BE2C (cell line): Measurements from ENCODE around the gene EZH1.

Experiments
- DNase-seq: peaks from one replicate; pipeline ENCODE4 v3.0.0-alpha.2; 2020
- H3K27me3 ChIP-seq: fragments of 250-450 bp; sonication (Bioruptor Pico); 2 replicates; pipeline ENCODE4 v1.5.1; 2020; ENCODE audit warnings: mild to moderate bottlenecking
- H3K36me3 ChIP-seq: fragments of 250-450 bp; sonication (Bioruptor Pico); 2 replicates; pipeline ENCODE4 v1.5.1; 2020; ENCODE audit warnings: mild to moderate bottlenecking
- H3K4me1 ChIP-seq: fragments of 250-450 bp; sonication (Bioruptor Pico); 2 replicates; pipeline ENCODE4 v1.5.1; 2020
- H3K4me3 ChIP-seq: 2 replicates; pipeline ENCODE4 v1.5.1; 2011; ENCODE audit warnings: low read depth, low read length
- H3K9me3 ChIP-seq: fragments of 250-450 bp; sonication (Bioruptor Pico); 2 replicates; pipeline ENCODE4 v1.5.1; 2020
- CTCF ChIP-seq: IDR thresholded peaks from 2 replicates; pipeline ENCODE4 v1.5.1; 2012; ENCODE audit warnings: mild to moderate bottlenecking, low read depth, low read length

EZH1 gene

GRCh38 chr17:42706732-42707131 lies 38.1 kb downstream of the EZH1 start:
- no peak overlapping the region for H3K4me3 ChIP-seq
- no peak for DNase-seq
- no peaks in the 10 kb centered on the region for H3K27me3 ChIP-seq
- H3K4me1 ChIP-seq, result no peaks in the 10 kb centered on the region
- TF ChIP-seq CTCF, result no peak
- peaks cover 44% of the 10 kb centered on the region for H3K36me3 ChIP-seq
- H3K9me3 ChIP-seq, result no peaks in the 10 kb centered on the region

- Histone ChIP-seq H3K27me3 (no peaks in the 10 kb centered on the region), H3K36me3 (peaks cover 44% of the 10 kb centered on the region), H3K4me3 (no peak overlapping the region), H3K4me1 (no peaks in the 10 kb centered on the region), H3K9me3 (no peaks in the 10 kb centered on the region)
- TF ChIP-seq CTCF, result no peak
- no peak for DNase-seq
Measured at GRCh38 chr17:42704837-42705494, 39.9 kb downstream of the EZH1 start.

- Histone ChIP-seq H3K9me3 (no peaks in the 10 kb centered on the region), H3K36me3 (peaks cover 39% of the 10 kb centered on the region), H3K4me1 (peaks cover 2% of the 10 kb centered on the region)
Measured at GRCh38 chr17:42704490-42704836, 40.4 kb downstream of the EZH1 start.

GRCh38 chr17:42702446-42702845 lies 42.4 kb downstream of the EZH1 start:
- no peak for DNase-seq
- Histone ChIP-seq H3K4me3 (no peak overlapping the region), H3K4me1 (peaks cover 8% of the 10 kb centered on the region), H3K27me3 (no peaks in the 10 kb centered on the region), H3K9me3 (no peaks in the 10 kb centered on the region), H3K36me3 (peaks cover 40% of the 10 kb centered on the region)
- TF ChIP-seq CTCF, result no peak

More at GRCh38 chr17:42704490-42704836, 40.4 kb downstream of the EZH1 start:
- no peak overlapping the region for H3K4me3 ChIP-seq
- no peak for DNase-seq
- TF ChIP-seq CTCF, result no peak
- H3K27me3 ChIP-seq, result no peaks in the 10 kb centered on the region

- no peak overlapping the region for H3K4me3 ChIP-seq
- H3K4me1 ChIP-seq, result peaks cover 8% of the 10 kb centered on the region
- no peak for TF ChIP-seq CTCF
- DNase-seq, result no peak
- H3K27me3 ChIP-seq, result no peaks in the 10 kb centered on the region
- peaks cover 44% of the 10 kb centered on the region for H3K36me3 ChIP-seq
- no peaks in the 10 kb centered on the region for H3K9me3 ChIP-seq
Measured at GRCh38 chr17:42700586-42701289, 44.1 kb downstream of the EZH1 start.

GRCh38 chr17:42699415-42699740 lies 45.5 kb downstream of the EZH1 start:
- no peak for TF ChIP-seq CTCF
- DNase-seq, result no peak
- no peaks in the 10 kb centered on the region for H3K27me3 ChIP-seq
- peaks cover 43% of the 10 kb centered on the region for H3K36me3 ChIP-seq
- H3K4me3 ChIP-seq, result no peak overlapping the region
- no peaks in the 10 kb centered on the region for H3K9me3 ChIP-seq
- H3K4me1 ChIP-seq, result peaks cover 8% of the 10 kb centered on the region
